HUES48 (cell line): ENCODE data around the gene CDC42BPB.

Source experiments
- H3K27ac ChIP-seq: one replicate; pipeline ENCODE4 v1.7.0; 2013; ENCODE audit warnings: low read depth, low read length, inconsistent platforms
- H3K27me3 ChIP-seq: 2 replicates; pipeline ENCODE4 v1.6.1; 2013; ENCODE audit warnings: mild to moderate bottlenecking, low read length; ENCODE audit not compliant: control insufficient read depth, insufficient read depth
- H3K36me3 ChIP-seq: 2 replicates; pipeline ENCODE4 v1.6.1; 2013; ENCODE audit warnings: low read length; ENCODE audit not compliant: control insufficient read depth, insufficient read depth
- H3K4me1 ChIP-seq: 2 replicates; pipeline ENCODE4 v1.6.1; 2013; ENCODE audit warnings: mild to moderate bottlenecking, low read length; ENCODE audit not compliant: control insufficient read depth, insufficient read depth
- H3K4me3 ChIP-seq: 2 replicates; pipeline ENCODE4 v1.5.1; 2013; ENCODE audit warnings: mild to moderate bottlenecking, low read depth, low read length
- H3K9ac ChIP-seq: 2 replicates; pipeline ENCODE4 v1.6.1; 2013; ENCODE audit warnings: mild to moderate bottlenecking, low read depth, low read length, moderate library complexity
- H3K9me3 ChIP-seq: 2 replicates; pipeline ENCODE4 v1.6.1; 2013; ENCODE audit warnings: low read length; ENCODE audit not compliant: control insufficient read depth, insufficient read depth

Gene CDC42BPB

GRCh38 chr14:102999227-102999895 lies 58.0 kb downstream of the CDC42BPB start:
- H3K27ac ChIP-seq: no peak overlapping the region
- no peaks in the 10 kb centered on the region for H3K9me3 ChIP-seq
- no peaks in the 10 kb centered on the region for H3K4me1 ChIP-seq
- no peaks in the 10 kb centered on the region for H3K27me3 ChIP-seq
- no peak overlapping the region for H3K9ac ChIP-seq
- peaks cover 60% of the 10 kb centered on the region for H3K36me3 ChIP-seq
- H3K4me3 ChIP-seq: no peak overlapping the region

- no peak overlapping the region for H3K9ac ChIP-seq
- H3K36me3 ChIP-seq: peaks cover 56% of the 10 kb centered on the region
- no peaks in the 10 kb centered on the region for H3K27me3 ChIP-seq
- no peak overlapping the region for H3K27ac ChIP-seq
- no peak overlapping the region for H3K4me3 ChIP-seq
- no peaks in the 10 kb centered on the region for H3K4me1 ChIP-seq
- no peaks in the 10 kb centered on the region for H3K9me3 ChIP-seq
These were observed 59.0 kb downstream of the CDC42BPB start for GRCh38 chr14:102998393-102998792.

DNA sequence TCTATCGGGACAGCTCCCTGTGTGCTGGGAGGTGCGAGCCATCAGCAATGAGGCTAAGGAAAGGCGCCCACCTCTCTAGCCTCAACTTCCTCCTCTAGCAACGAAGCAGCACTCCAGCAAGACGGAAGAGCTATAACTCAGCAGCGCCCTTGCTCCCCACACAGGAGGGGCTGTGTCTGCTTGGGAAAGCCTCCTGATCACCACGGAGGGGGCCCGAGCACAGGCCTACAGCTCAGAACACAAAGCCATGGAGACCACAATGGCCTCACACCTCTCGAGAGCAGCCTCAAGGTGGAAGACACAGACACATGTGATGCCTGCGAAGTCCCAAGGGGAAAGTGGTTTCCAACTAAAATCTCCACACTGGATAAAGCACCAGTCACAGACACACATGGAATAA lies 60.4 kb downstream of the CDC42BPB start:
- no peaks in the 10 kb centered on the region for H3K4me1 ChIP-seq
- no peak overlapping the region for H3K4me3 ChIP-seq
- no peaks in the 10 kb centered on the region for H3K27me3 ChIP-seq
- H3K9me3 ChIP-seq: no peaks in the 10 kb centered on the region
- H3K36me3 ChIP-seq: peaks cover 59% of the 10 kb centered on the region
- no peak overlapping the region for H3K9ac ChIP-seq
- H3K27ac ChIP-seq: no peak overlapping the region

- Histone ChIP-seq H3K4me3 (no peak overlapping the region), H3K9me3 (0 out of 2 replicates have a peak, but pooled peaks cover 2% of the 10 kb centered on the region), H3K36me3 (peaks cover 56% of the 10 kb centered on the region), H3K9ac (no peak overlapping the region), H3K4me1 (no peaks in the 10 kb centered on the region), H3K27me3 (no peaks in the 10 kb centered on the region), H3K27ac (no peak overlapping the region)
These were observed 62.7 kb downstream of the CDC42BPB start for GRCh38 chr14:102994689-102995088.

DNA sequence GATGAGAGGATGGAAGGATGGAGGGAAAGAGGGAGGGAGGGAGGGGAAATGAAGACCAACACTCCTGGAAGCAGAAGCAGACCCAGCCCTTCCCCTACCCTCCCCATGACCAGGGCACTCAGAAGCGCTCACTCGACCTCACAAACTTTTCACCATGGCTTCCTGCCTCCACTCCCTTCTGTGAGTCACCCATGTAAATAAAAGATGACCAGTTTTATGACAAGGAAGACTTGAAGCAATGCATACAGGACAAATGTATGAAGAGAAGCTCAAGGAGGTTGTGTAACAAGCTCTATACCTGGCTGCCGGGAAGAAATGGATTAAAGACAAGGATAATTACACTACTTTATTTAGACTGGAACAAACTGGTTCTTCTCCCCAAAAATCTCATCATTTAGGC lies 63.8 kb downstream of the CDC42BPB start:
- no peaks in the 10 kb centered on the region for H3K4me1 ChIP-seq
- no peak overlapping the region for H3K9ac ChIP-seq
- no peak overlapping the region for H3K27ac ChIP-seq
- H3K27me3 ChIP-seq: no peaks in the 10 kb centered on the region
- peaks cover 53% of the 10 kb centered on the region for H3K36me3 ChIP-seq
- no peak overlapping the region for H3K4me3 ChIP-seq
- 0 out of 2 replicates have a peak, but pooled peaks cover 3% of the 10 kb centered on the region for H3K9me3 ChIP-seq

- Histone ChIP-seq H3K4me1 (no peaks in the 10 kb centered on the region), H3K27ac (no peak overlapping the region), H3K9ac (no peak overlapping the region), H3K9me3 (0 out of 2 replicates have a peak, but pooled peaks cover 8% of the 10 kb centered on the region), H3K27me3 (no peaks in the 10 kb centered on the region), H3K36me3 (peaks cover 48% of the 10 kb centered on the region), H3K4me3 (no peak overlapping the region)
These were observed 66.0 kb downstream of the CDC42BPB start for GRCh38 chr14:102991376-102991775.

DNA sequence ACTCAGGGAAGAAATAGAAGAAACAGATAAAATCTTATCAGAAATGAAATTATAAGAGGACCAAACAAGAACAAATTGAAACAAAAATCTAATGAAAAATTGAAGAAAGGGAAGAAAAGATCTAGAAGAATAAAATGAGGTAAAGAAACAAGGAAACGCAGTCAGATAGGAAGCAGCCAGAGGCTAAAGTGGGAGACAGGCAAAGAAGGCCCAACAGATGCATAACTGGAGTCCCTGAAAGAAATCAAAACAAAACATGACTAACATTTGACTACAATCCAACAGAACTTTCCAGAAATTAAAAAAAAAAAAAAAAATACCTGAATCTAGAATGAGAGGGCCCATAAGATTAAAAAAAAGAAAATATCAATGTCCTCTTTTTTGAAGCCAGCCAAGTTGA lies 69.3 kb downstream of the CDC42BPB start:
- Histone ChIP-seq H3K9me3 (0 out of 2 replicates have a peak, but pooled peaks cover 8% of the 10 kb centered on the region), H3K36me3 (peaks cover 71% of the 10 kb centered on the region), H3K27ac (no peak overlapping the region), H3K9ac (no peak overlapping the region), H3K4me1 (no peaks in the 10 kb centered on the region), H3K4me3 (no peak overlapping the region), H3K27me3 (no peaks in the 10 kb centered on the region)

GRCh38 chr14:102986810-102987579 lies 70.4 kb downstream of the CDC42BPB start:
- Histone ChIP-seq H3K27me3 (no peaks in the 10 kb centered on the region), H3K27ac (no peak overlapping the region), H3K9ac (no peak overlapping the region), H3K36me3 (peaks cover 71% of the 10 kb centered on the region), H3K4me3 (no peak overlapping the region), H3K9me3 (0 out of 2 replicates have a peak, but pooled peaks cover 8% of the 10 kb centered on the region), H3K4me1 (no peaks in the 10 kb centered on the region)

DNA sequence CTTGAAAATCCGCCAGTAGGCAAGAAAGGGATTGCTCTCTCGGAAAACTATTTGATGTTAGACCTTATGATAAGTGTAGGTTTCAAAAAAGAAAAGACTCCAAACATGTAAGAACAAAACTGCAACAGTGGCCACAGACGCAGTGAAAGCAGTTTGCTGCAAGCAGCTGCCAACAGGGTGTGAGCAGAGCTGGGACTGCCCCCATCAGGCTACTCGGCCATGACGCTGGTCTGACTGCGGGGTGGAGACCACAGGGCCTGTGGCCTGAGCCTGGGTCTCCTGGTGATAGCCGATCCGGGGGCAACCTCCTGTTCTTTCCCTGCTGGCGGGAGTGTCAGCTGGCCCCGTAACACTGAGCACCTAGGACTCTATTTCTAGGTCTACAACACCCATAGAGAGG lies 71.7 kb downstream of the CDC42BPB start:
- peaks cover 74% of the 10 kb centered on the region for H3K36me3 ChIP-seq
- H3K27me3 ChIP-seq: no peaks in the 10 kb centered on the region
- no peaks in the 10 kb centered on the region for H3K4me1 ChIP-seq
- H3K27ac ChIP-seq: no peak overlapping the region
- 0 out of 2 replicates have a peak, but pooled peaks cover 8% of the 10 kb centered on the region for H3K9me3 ChIP-seq
- no peak overlapping the region for H3K4me3 ChIP-seq
- H3K9ac ChIP-seq: no peak overlapping the region

DNA sequence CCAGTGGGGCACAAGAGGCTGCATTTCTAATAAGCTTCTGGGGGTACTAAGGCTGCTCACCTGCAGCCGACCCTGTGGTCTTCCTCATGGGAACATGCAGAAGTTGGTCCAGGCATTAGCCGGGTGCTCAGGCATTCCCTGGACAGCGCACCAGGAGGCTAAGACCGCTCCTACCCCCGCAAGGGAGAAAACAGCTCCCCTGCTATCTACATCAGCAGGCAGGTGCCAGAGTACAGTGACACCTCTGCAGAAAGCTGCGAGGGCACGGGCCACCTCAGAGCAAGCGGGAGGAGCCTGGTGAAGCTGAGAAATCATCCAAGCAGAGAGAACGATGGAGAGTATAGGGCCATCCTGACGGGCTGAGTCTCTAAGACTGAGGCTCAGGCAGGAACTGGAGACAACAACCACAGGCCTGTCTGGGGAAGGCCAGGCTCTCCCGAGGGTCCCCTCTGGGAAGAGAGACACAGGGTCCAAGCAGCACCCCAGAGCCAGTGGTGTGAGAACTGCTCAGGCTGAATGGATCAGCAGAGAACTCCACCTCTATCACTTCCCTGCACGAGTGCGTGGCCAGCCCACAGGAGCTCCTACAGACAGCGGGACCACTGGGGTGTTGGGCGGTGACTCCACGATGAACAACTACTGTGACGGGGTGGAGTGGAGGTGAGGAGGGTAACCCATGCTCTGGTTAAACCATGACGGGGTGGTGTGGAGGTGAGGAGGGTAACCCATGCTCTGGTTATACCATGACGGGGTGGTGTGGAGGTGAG lies 72.8 kb downstream of the CDC42BPB start:
- peaks cover 75% of the 10 kb centered on the region for H3K36me3 ChIP-seq
- H3K4me3 ChIP-seq: no peak overlapping the region

More for the DNA sequence above, 72.8 kb downstream of the CDC42BPB start:
- H3K9ac ChIP-seq: no peak overlapping the region
- no peak overlapping the region for H3K27ac ChIP-seq
- H3K27me3 ChIP-seq: no peaks in the 10 kb centered on the region
- 0 out of 2 replicates have a peak, but pooled peaks cover 6% of the 10 kb centered on the region for H3K9me3 ChIP-seq
- no peaks in the 10 kb centered on the region for H3K4me1 ChIP-seq
